IPS-NIHi11 (cell line): ENCODE measurements around the gene HHIPL1.
"Not testable (repeated sequence)": the region's sequence is repeated elsewhere in the genome, so short reads cannot be mapped to it uniquely, and the experiment has no call there.

Source experiments
- DNase-seq: peaks from one replicate; pipeline ENCODE4 v3.0.0; 2012; ENCODE audit warnings: mixed read lengths, low spot score

Gene HHIPL1

GRCh38 chr14:99660006-99660566 lies 15.2 kb downstream of the HHIPL1 start:
- no peak for DNase-seq

DNA sequence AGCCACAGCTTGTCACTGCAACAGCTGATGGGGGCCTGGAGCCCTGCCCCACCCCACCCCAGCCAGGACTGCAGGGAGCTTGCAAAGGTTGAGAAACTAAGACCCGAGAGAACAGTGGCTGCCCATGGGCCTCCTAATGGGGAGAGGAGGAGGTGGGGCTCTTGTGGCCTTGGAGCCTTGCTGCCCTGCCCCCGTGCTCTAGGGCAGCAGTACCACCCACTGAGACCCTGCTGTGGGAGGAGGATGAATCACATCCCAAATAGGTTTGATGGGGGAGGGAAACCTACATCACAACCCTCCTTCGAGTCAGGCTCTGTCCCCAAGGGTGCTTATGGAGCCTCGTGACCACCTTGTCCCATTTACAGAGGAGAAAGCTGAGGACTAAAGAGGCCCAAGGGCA lies 15.9 kb downstream of the HHIPL1 start:
- no peak for DNase-seq

DNA sequence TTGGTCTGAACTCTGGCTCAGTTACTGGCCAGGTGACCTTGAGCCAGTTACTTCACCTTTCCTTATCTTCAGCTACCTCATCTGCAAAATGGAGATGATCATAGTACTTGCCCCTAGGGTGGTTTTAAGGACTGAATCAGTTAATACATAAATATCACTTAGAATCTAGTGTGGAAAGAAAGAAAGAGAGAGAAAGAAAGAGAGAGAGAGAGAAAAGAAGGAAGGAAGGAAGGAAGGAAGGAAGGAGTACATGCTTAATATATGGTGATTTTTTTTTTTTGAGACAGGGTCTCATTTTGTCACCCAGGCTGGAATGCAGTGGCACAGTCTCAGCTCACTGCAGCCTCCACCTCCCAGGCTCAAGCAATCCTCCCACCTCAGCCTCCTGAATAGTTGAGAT lies 16.3 kb downstream of the HHIPL1 start:
- DNase-seq, result not testable (repeated sequence)

DNA sequence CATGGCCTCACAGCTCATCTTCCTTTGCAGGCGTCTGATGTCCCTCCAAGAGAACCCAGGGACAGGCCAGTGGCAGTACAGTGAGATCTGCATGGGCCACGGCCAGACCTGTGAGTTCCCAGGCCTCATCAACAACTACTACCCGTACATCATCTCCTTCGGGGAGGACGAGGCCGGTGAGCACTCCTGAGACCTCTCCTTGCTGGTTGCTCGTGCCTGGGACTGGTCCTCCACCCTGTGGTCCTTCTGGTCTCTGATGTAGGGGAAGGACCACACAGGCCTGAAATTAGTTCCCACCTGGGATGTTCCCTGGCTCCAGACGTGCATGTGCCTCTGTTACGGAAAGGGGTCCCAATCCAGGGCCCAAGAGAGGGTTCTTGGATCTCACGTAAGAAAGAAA lies 17.9 kb downstream of the HHIPL1 start:
- no peak for DNase-seq

DNA sequence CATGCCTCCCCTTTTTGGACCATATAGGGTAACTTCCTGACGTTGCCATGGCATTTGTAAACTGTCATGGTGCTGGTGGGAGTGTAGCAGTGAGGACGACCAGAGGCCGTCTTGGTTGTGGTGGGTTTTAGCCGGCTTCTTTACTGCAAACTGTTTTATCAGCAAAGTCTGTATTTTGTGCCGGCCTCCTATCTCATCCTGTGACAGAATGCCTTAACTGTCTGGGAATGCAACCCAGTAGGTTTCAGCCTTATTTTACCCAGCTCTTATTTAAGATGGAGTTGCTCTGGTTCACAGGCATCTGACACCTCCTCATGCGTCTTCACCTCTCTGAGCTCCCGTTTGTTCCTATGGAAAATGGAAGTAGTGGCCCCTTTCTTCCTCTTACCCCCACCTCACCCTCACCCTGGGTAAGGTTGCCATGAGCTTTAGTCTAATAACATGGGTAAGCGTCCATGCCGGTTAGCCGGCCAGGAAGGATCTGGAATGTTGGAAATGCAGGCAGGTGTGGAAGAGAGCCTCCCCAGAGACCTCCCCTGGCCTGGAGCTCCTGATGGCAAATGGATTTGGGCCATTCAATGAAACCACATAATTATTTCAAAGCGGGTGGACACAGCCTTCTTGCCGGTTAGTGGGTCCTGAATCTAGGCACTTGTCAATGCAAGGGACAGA lies 18.6 kb downstream of the HHIPL1 start:
- DNase-seq, result no peak

DNA sequence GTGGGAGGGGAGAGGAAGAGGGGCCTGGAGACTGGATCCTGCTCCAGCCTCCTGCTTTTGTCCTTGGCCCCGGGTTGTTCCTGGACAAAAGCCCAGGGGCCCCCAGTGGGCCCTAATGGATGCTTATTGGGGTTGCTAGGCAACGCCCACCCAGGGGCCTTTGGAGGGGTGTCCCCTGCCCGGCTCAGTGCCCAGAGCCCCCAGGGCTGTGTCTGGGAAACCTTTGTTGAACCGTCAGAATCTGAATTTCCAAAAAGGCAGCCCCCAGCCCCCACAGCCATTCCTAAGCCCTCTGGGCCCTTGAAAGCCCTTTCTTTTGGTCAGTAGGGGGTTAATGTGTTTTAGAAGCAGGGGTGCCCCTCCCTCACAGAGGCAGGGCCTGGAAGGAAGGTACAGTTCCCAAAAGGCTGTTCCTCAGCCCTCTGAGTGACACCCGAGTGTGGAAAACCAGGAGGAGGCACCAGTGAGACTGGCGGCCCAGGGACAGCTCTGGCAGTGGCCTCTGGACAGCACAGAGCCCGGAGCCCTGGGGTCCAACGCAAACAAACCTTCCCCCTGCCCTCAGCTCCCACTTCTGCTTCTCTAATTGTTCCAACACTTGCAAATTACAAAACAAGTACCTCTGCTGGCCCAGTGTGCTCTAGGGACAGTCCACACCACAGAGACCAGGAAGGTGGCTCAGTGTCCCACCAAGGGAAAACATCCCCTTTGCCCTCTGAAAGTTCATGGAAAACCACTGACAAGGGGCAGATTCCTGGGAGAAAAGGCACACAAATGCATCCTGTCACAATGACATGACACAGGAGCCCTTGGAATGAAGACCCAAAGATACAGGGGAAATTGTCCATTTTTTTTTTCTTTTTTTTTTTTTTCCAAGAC lies 19.4 kb downstream of the HHIPL1 start:
- peak; percentile 90 for DNase-seq

DNA sequence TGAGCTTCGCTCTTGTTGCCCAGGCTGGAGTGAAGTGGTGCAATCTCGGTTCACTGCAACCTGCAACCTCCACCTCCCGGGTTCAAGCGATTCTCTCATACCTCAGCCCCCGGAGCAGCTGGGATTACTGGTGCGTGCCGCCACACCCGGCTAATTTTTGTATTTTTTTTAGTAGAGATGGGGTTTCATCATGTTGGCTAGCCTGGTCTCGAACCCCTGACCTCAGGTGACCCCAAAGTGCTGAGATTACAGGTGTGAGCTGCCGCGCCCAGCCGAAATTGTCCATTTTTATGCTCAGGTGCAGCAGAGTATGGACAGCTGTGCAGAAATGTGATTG lies 20.0 kb downstream of the HHIPL1 start:
- DNase-seq, result no peak

DNA sequence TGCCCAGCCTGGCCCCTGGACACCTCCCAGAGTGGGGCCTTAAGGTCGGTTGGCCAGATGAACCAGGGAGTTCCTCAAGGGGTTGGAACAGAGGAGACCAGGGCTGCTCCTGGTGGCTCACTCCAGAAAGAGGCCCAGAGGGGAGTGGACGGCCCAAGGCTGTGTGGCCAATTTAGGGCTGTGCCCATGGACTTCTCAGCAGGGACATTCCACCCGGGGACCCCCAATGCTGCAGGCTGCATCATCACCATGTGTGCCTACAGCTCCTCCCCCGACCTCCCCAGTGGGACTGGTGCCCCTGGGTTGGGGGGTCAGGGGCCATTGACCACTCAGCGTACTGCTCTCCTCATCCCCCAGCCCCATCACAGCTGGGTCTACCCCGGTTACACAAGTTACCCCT lies 21.6 kb downstream of the HHIPL1 start:
- DNase-seq, result no peak

DNA sequence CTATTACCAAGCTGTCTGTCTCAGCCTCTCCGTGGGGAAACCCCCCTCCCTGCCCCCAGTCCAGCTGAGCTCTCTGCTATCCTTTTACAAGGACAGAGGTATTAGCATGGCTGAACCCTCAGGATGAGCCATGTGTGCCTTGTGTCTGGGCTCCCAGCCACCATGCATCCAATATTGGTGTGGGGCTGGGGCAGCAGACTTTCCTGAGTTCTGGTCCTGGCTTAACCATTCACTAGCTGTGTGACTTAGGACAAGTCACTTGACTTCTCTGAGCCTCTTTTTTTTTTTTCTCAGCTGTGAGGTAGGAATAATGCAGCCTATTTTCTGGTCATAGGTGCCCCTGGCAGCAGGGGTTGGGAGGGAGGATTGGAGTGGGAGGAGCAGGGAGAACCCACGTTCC lies 22.1 kb downstream of the HHIPL1 start:
- DNase-seq, result no peak

DNA sequence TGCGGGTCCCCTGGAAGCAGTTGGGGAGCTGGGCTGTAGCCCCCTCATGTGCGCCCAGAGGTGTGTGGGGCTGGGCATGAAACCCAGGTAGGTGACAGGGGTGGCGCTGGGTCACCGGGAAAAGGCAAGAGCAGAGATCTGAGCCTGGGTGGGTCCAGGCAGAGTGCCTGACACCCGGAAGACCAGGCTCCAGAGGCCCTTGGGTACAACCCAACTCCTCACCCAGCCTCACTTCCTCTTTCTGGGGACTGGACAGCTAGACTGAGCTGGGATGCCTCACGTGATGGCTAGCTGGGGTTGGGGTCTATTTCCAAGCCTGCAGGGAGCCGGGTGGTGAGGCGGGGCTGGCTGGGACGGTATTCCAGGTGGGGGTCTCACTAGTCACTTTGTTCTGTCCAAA lies 22.9 kb downstream of the HHIPL1 start:
- DNase-seq, result no peak

- DNase-seq, result no peak
Observed at GRCh38 chr14:99668307-99669295, 23.7 kb downstream of the HHIPL1 start.

DNA sequence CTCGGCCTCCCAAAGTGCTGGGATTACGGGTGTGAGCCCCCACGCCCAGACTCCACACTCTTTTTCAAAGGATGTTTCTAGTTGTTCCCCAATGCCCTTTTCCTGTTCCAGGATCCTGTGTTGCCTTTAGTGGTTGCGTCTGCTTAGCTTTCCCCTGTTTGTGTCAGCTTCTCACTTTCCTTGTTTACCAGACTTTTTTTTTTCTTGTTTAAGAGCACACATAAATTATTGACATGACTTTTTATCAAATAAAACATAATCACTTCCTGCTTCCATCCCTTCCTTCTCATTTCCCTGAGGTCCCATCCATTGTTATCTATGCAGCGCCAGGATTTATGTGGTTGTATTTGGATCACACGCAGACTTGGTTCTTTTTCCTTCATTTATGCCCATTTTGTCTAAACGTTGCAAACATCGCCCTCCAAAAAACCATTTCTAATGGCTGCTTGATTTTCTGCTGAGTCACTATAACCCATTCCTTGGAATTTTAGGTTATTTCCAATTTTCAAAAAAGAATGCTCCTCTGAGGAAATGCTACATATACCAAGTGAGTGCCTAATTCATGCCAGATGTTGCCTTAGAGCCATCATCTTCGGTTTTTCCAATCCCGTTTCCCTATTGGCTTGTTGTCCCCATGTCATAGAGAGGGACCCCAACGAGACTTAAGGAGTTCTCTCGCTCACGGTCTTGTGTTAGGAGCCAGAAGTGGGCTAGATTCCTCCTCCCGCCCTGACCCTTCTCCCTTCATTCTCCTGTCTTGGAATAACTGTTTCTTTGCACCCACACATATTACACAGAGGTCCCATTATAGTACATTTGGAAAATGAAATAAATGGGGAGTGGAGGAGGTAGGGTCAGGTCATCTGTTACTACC lies 25.7 kb downstream of the HHIPL1 start:
- no peak for DNase-seq

- no peak for DNase-seq
Observed at GRCh38 chr14:99671235-99672224, 26.6 kb downstream of the HHIPL1 start.

- DNase-seq, result no peak
Observed at GRCh38 chr14:99672506-99673304, 27.8 kb downstream of the HHIPL1 start.

- DNase-seq, result no peak
Observed at GRCh38 chr14:99673305-99674063, 28.6 kb downstream of the HHIPL1 start.

- DNase-seq, result no peak
Observed at GRCh38 chr14:99674064-99674650, 29.2 kb downstream of the HHIPL1 start.

DNA sequence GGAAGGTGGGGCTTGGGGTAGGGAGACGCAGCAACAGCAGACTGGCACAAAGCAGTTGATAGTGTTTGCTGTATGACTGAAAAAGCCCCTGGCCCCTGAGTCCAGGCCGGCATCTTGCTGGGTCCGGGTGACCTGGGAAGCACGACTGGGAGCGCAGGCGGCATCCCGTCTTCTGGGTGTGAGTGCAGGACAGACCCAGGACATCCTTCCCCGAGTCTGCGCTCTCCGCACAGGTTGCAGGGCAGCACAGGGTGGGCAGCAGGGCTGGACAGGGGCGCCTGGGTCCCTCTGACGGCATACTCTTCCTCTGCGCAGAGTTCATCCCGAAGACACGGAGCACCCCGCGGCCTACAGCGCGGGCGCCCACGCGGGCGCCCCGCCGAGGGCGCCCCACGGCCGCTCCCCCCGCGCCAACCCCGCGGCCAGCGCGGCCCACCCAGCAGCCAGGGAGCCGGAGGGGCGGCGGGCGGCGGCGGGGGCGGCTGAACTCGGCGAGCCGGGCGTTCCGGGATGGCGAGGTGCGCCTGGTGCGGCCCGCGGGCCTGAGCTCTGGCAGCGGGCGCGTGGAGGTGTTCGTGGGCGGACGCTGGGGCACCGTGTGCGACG lies 29.9 kb downstream of the HHIPL1 start:
- no peak for DNase-seq
